GM21360 (cell line): Measurements from ENCODE around the gene ABO.
"Not testable (repeated sequence)": the region's sequence is repeated elsewhere in the genome, so short reads cannot be mapped to it uniquely, and the experiment has no call there.

ENCODE experiments used
- ATAC-seq: cut with Tn5 transposase; IDR thresholded peaks from one replicate; pipeline ENCODE4 v1.9.1; 2021; ENCODE audit warnings: mild to moderate bottlenecking, moderate library complexity; ENCODE audit not compliant: unreplicated experiment

Gene ABO

DNA sequence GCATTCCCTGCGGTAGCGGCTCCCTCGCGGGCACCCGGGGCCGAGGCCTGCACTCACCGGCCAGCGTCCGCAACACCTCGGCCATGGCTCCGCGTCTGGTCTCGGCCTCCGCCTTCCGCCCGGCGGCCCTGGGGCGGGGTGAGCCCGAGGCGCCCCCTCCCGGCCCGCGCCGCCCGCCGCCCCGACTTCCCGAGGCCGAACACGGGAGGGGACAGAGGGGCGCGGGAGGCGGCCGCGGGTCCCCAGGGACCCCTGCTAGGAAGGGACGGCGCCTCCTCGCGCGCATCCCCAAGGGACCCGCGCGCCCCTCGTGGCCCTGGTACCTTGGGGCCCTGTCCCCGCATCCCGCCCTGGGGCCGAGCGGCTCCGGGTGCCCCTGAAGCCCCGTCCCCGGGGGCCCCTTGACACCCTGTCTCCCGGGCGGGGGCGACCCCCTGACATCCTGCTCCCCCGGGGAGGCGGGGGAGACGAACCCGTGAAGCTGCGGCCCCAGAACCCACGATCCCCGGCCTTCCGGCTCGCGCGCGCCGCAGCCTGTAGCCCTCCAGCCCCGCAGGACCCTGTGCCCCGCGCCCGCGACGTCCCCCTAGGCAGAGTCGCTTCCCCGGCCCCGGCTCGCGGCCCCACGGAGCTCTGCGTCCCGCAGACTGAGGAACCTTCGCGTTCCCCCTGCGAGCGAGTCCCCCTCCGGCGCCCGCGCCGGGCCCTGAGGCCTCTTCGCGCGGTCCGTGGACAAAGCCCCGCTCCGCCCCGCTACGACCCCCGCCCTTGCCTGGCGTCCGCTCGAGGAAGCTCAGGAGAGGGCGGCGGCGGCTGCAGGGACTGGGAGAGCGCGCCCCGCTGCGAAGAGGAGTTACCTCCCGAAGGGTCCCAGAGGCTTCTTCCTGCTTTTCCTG is at the start of gene ABO:
ABO (minus strand) TSS at position 97 of the 896 bp plus-strand sequence.
- ATAC-seq = no peak

DNA sequence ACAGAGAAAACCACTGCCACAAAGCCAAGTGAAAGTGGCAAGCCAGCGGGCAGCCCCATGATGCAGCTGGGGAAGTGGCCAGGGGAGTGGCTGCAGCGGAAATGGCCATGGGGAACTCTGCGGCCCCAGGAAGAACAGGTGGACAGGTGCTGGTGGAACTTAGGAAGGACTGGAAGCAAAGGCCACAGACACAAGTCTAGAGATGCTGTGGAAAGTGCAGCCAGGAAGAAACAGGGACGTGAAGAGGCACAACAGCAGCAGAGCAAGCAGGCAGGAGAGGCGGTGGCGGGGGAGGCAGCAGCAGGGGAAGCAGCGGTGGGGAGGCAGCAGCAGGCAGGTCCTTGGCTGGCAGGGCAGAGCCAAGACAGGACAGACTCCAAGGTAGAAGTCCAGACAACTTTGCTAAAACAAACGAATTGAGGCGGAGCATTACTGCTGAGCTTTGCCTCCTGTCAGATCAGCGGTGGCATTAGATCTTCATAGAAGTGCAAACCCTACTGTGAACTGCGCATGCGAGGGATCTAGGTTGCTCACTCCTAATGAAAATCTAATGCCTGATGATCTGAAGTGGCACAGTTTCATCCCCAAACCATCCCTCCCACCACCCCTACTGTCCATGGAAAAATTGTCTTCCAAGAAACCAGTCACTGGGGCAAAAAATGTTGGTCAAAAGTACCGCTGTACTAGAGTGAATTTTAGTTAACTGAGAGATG is 49.1 kb upstream of the ABO start:
- ATAC-seq = no peak

DNA sequence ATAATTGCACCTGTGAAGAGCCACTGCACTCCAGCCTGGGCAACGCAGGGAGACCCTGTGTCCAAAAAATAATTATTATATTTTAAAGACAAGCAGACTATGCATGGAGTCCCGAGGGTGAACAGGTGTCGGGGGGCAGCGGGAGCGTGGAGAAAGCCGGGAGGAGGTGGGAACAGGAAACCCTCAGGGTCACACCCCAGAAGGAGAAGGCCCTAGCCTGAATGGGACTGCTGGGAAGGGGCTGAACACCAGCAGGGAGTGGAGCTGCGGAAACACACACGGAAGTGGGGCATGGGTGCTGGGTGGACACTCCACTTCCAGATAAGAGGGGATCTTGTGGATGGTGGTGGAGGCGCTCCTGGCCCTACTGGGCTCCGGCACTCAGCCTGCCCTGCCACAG is 48.2 kb upstream of the ABO start:
- no peak for ATAC-seq

GRCh38 chr9:133322701-133323100 is 47.7 kb upstream of the ABO start:
- ATAC-seq = no peak

DNA sequence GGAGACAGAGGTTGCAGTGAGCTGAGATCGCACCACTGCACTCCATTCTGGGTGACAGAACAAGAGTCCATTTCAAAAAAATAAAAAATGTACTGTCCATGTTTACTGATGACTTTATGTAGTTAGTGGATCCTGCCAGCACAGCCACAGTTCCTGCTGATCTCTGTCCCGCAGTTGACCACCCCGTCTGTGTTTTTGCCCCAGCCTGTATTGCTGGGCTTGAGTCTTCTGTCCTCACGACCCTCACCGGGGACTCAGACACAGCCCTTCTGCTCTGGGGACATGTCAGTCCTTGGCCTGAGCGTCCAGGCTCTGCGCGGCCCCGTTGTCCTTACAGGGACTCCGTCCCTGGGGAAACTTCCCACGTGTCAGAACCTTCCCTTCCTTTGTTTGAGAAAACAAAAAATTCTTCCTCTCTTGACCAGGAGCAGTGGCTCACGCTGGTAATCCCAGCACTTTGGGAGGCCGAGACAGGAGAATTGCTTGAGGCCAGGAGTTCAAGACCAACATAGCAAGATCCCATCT is 46.5 kb upstream of the ABO start:
- no peak for ATAC-seq

DNA sequence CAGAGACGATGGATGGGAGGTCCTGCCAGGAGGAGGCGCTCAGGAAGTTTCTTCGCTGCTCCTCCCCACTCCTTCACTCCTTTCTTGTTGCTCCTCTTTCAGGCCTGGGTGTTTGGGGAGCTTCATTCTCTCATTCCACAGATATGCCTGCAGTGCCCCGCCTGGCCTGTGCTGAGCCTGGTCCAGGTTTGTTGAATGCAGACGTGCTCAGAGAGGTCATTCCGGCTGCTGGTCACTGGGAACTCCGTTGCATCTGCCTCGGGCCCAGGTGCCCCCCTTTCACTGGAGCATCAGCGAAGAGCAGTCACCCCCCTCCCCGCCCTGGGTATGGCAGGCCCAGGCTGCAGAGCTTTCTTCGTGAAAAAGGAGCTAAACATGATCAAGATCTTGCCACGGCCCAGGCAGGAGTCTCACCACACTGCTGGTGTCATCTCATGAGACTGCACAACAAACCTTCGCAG is 45.5 kb upstream of the ABO start:
- no peak for ATAC-seq

DNA sequence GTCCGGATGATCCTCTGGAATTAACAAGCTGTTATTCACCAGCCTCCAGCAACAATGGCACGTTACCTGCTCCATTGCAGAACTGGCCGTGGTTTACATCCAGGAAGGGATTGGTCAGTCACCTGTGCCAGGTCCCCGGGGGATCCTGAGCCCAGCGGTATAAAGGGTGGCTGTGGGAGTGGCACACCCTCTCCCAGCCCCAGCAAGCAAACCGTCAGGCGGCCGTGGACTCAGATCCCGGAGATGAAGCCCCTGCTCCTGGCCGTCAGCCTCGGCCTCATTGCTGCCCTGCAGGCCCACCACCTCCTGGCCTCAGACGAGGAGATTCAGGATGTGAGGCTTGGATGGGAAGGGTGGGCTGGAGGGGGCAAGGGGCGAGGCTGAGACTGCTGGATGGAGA is 42.5 kb upstream of the ABO start:
- not testable (repeated sequence) for ATAC-seq

DNA sequence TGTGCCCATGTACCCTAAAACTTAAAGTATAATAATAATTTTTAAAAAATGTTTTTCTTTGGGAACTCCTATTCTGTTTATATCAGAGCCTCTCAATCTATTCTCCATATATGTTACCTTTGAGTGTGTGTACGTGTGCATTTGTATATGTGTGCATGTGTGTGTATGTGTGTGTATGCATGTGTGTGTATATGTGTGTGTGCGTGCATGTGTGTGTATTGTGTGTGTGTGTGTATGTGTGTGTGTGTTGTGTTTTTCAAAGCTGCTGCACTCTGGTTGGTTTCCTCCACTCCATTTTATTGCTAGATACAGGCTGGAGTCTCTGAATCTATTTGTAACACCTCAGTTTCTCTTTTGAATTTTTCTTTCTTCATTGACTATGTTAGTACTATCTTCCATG is 41.0 kb upstream of the ABO start:
- ATAC-seq = no peak

GRCh38 chr9:133309608-133310007 is 34.6 kb upstream of the ABO start:
- no peak for ATAC-seq

- ATAC-seq = no peak
Observed at GRCh38 chr9:133307301-133307700, 32.3 kb upstream of the ABO start.

GRCh38 chr9:133306242-133307204 is 31.5 kb upstream of the ABO start:
- no peak for ATAC-seq

DNA sequence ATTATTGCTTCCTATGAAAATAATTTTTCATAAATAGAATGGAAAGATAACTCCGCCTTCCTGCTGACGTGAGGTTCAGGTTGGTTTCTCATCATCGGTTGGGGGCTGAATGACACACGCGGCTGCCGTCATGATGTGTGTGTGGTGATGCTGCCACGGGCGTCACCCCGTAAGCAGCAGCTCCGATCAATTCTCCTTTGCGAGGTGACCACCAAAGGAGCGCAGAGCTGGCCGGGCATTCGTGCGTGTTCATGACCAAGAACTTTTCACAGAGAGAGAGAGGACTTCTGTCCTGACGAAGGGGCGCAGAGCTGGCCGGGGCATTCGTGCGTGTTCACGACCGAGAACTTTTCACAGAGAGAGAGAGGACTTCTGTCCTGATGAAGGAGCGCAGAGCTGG is 30.7 kb upstream of the ABO start:
- ATAC-seq = no peak

DNA sequence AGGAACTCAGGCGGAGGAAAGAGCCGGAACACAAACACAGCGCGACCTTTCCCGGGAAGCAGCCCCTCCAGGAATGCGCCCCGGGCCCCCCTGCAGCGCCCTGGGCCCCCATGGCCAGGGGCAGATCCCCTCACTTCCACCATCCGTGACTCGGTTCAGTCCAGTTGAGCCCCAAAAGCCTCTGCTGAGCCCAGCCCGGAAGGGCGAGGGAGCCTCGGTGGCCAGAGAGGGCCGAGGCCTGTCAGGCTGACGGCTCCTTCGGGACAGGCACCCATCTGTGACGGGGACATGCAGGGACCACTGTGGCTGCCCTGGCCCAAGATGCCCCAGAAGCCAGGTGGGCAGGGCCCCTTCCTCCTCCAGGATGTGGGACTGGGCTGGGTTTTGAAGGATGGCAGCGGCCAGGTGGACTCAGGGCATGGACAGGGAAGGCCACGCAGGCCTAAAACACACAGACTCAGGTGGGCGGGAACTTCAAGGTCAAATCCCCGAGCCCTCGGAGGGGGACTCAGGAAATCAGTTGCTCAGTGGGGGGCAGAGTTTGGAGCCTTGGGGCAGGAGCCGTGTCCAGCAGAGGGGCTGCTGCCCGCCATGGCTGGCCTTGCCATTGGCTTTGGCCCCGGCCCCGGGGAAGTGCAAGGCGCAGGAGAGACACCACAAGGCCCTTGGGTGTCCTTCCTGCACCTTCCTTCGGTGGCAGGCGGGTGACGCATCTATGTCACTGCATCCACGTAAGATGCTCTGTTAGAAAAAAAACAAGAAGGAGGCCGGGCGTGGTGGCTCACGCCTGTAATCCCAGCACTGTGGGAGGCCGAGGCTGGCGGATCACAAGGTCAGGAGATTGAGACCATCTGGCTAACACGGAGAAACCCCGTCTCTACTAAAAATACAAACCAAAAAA is 29.7 kb upstream of the ABO start:
- no peak for ATAC-seq

- no peak for ATAC-seq
Observed at GRCh38 chr9:133304158-133304470, 29.1 kb upstream of the ABO start.

- no peak for ATAC-seq
Observed at GRCh38 chr9:133303266-133304157, 28.5 kb upstream of the ABO start.

DNA sequence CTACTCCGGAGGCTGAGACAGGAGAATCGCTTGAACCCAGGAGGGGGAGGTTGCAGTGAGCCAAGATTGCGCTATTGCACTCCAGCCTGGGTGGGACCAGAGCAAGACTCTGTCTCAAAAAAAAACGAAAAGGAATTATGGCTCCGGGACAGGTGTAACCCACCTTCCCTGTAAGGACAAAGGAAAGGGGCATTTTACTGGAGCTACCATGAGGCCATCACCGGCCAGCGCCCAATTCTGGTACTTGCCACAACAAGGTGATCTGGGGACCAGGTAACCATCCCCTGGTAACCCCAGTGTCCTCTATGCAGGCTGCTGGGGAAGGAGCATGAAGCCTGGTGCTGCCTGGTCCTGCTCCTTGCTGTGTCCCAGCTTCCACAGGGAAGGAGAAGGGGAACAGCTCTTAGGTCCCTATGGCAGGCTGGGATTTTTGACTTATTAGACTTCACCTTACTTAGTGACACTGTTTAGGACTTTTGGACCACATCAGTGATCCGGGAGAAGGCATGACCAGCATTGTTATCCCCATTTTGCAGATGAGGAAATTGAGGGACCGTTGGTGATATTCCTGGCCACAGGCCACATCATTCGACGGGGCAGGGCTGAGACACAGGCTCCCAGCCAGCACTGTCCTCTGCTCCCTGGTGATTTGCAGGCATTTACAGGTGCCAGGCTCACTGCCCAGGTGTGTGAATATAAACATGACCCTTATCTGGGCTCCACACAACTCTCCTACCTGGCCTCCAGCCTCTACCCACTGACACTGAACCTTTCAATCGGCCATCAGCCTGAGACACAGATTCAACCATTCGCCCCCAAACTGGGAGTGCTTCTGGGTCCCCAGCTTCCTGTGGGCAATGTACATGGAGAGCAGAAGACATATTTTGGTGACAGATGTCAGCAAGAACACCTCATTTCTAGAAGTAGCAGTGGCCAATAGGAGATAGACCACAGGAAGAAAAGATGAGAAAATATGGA is 26.5 kb upstream of the ABO start:
- no peak for ATAC-seq

- not testable (repeated sequence) for ATAC-seq
Observed at GRCh38 chr9:133299996-133300395, 25.0 kb upstream of the ABO start.

DNA sequence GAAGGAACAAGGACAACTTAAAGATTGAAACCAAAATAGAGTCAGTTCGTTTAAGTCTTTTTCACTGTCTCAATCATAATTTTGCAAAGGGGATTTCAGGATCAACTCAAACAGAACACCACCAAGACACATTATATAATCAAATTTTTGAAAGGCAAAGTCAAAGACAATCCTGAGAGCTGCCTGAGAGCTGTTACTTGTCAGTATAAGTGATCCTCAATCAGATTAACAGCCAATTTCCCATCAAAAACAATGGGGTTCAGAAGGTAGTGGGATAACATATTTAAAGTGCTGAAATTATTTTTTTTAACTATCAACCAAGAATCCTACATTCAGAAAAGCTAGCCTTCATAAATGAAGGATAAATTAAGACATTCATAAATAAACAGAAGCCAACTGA is 19.3 kb upstream of the ABO start:
- ATAC-seq = no peak
